Activated T-cell treated with anti-CD3 and anti-CD28 coated beads for 4 hours (primary cell): Measurements from ENCODE around the gene WHRN.

Experiments used
- DNase-seq: peaks from one replicate; pipeline ENCODE4 v3.0.0-alpha.2; 2020

Gene WHRN

GRCh38 chr9:114491430-114492003 is 13.8 kb downstream of the WHRN start:
- DNase-seq = no peak

GRCh38 chr9:114489928-114490327 is 15.3 kb downstream of the WHRN start:
- no peak for DNase-seq

DNA sequence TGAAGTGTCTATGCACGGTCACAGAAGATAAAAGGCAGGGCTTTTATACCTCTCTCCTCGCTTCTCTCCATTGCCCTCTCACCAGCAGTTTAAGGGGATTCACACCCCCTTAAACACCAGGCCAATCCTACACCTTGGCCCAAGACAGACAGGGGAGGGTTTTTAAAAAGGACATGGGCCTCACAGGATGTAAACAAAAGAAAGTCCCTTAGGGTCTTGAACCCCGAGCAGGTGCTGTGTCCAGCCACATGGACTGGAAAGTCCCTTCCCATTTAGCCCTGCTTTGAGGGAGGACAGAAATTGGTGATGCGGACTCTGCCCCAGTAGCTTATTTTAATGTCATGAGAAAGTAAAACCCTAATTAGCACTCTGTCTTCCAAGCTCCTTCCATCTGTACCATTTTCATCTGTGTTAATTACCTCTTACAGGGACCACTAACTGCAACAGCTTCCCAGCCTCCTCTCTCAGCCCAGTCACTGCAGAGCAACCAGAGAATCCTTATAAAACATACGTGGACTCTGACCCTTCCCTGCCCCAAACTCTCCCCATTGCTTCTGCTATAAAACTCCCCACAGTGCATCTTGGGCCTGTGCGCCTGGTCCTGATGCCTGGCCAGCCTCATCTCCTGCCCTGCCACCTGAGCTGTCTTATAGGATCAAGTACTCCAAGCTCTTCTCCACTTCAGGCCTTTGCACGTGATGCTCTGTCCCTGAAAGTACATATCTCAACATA is 16.7 kb downstream of the WHRN start:
- DNase-seq = no peak

DNA sequence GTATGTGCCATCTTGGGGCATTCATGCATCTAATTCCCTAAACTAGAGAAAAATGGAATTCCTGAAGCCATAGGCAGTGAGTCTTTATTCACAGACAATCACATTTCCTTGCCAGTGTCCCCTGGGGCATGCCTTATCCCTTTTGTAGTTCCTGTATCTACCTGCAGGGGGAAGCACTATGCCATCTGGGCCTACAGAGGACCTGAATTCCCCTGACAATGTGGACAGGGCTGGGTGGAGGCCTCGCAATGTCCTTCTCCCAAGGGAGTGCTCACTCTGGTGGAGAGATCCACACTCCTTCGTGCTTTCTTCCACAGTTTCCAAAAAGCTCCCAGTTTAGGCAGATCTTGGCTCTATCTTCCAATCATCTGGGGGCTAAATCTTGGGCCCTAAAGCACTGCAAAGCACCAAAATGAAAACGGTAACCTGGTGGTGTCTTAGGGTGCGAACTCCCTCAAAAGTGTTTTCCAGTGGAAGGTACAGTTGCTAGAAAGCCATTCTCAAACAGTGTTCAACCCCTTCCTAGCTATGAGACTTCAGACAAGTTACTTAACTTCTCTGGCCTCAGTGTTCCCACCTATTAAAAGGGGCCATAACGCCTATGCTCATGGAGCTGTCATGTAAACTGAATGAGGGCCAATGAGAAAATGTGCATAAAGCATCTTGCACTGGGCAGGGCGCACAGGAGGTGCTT is 17.5 kb downstream of the WHRN start:
- peak; percentile 57 for DNase-seq

- DNase-seq = no peak
Measured at GRCh38 chr9:114486205-114486963, 18.9 kb downstream of the WHRN start.

- DNase-seq = peak; percentile 28
Measured at GRCh38 chr9:114484854-114485443, 20.3 kb downstream of the WHRN start.

DNA sequence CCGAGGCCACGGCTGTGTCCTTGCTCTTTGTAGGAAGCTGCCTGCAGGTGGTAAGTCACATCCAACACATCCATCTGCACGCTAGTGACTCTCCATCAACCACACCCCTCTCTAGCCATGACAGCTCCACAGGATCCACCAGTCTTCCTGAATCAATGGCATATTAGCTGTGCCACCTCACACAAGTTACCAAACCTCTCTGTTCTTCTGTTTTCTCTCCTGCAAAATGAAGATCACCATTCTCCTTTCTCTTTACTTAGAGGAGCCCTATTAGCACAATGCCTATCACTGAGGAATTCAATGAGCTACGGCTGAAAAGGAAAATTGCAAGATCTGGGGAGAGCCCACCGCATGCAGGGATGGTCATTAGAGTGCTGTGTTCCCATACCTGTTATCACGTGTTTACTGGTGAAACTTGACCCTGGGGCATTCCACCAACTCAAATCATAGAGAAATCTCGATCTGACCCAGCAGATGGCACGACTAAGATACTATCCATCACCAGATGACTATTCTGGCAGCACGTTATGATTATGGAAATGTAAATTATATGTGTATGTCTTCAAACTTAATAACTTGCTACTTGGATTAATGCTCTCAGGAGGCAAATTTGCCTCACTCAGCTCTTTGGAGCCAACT is 20.9 kb downstream of the WHRN start:
- DNase-seq = no peak

GRCh38 chr9:114483499-114483898 is 21.8 kb downstream of the WHRN start:
- no peak for DNase-seq

DNA sequence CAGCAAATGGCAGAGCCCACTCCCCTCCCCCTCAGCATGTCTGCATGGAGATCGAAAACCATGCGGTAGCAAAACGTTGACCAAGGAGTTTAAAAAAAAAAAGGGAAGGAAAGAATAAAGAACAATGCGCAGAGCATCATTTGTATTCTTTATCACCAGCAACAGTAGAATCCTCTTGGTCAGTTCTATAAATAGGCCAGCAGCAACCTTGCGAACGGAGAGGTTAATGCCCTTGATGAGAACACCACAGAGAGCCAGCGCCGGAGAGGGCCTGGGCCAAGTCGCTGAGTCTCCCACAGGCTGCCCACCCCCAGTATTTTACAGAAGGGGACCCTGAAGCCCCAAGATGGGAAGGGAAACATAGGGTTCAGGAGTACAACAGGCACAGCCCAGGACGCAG is 22.7 kb downstream of the WHRN start:
- no peak for DNase-seq

DNA sequence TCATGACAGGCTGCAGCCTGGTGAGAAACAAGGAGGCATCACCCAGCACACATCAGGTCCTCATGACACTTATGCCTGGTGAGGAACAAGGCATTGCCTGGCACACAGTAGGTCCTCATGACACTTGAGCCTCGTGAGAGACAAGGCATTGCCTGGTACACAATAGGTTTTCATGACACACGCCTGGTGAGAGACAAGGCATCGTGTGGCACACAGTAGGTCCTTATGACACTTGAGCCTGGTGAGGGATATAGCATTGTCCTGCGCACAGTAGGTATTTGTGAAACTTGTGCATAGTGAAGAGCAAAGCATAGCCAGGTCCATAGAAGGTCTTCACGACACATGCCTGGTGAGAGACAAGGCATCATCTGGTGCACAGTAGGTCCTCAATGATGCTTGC is 23.5 kb downstream of the WHRN start:
- DNase-seq = no peak

DNA sequence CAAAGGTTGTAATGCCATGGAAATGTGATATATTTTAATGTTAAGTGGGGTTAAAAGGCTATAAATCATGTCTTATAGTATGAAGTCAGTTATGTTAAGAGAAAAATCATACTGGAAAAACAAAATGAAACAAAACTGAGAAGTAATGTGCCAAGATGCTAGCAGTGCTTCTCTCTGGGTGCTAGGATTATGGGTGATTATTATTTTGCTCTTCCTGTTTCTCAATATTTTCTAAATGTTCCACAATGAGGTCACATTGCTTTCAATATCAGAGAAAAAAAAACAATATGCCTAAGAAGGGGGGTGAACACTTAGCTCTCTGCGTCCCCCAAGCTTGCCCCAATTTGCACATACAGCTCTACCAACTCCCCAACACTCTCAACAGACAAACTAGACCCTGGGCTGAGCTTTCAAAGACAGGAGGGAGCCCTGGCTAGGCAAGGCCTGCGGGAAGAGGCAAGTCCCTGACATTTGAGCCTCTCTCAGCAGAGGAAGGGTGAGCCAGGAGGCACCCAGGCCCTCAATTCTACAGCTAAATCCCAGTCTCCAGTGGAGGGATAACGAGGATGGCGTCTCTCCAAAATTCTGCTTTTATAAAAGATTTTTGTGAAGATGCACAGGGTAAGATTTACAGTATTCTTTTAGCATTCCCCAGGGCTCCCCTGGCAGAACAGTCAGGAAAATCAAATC is 24.4 kb downstream of the WHRN start:
- DNase-seq = no peak

DNA sequence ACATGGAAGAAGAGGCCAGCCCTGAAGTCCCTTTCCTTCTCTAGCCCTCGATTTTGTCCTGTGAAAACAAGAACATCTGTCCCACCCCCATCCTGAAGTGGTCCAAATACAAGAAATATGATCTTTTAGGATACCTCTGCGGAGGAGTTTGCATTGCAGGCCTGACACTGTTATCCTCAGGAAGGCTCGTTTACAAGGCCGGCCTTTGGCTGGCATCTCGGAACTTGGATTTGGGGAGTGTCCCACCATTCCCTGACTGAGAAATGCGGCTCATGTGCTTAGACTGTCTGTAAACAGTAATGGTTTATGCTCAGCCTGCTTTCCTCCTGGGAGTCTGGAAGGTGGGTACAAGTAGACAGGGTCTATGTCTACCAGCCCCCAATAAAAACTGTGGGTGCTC is 26.4 kb downstream of the WHRN start:
- DNase-seq = no peak

- no peak for DNase-seq
Measured at GRCh38 chr9:114478459-114478858, 26.8 kb downstream of the WHRN start.

DNA sequence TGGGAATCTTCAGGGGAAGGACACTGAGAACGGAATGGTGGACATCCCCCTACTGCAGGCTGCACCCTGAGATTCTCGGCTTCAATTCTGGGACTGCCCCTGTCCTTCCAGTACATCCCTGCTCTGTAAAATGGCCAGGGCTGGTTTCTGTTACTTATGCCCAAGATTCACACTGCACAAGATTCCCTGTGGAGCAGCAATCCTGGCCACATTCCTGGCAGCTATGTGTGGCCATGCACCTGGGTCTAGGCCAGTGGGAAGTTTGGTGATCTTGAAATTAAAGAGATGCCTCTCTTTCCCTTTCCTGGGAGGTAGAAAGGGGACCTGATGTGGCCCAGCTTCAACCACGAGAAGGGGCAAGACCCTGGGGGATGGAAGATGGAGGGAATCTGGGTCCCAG is 27.6 kb downstream of the WHRN start:
- DNase-seq = no peak

DNA sequence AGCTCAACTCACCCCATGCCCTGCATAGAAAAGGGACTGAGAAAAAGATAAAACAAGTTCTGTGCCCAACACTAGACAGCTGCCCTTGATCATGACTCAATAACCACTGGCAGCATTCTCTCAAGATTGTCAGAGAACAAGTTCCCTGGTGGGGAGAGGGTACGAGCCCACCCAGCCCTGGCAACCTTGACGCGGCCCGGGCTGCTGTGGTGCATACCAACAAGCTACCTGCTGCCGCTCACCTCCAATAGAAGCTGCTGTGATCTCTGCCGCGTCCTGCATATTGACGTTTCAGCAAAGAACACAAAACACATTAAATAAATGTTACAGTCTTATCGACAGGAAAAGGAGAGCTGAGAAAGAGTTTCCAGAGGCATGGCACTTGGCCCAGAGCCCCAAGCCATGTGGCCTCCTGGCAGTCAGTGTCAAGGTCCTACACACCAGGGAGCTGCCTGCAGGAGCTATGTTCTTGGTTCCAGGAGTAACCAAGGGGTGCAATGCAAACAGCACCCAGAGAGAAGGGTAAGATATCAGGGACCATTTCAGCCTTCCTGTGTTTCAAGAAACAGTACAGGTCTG is 28.3 kb downstream of the WHRN start:
- no peak for DNase-seq

GRCh38 chr9:114475412-114476135 is 29.7 kb downstream of the WHRN start:
- DNase-seq = no peak

DNA sequence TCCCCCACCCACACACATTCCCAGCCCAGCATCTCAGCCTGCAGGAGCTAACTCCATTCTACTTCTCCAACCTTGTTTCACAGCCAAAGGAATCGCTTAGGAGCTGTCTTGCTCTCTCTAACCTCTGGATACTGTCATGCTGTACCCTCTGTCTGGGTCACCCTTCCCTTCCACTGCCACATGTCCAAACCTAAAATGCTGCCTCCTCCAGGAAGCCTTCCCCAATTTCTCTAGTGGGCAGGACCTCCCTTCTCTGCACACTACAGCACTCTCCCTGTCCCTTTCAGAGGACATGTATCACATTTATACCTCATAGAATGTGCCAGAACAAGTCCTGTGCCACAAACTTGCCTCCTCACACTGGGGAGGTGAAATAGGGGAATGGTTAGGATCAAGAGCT is 30.8 kb downstream of the WHRN start:
- no peak for DNase-seq

DNA sequence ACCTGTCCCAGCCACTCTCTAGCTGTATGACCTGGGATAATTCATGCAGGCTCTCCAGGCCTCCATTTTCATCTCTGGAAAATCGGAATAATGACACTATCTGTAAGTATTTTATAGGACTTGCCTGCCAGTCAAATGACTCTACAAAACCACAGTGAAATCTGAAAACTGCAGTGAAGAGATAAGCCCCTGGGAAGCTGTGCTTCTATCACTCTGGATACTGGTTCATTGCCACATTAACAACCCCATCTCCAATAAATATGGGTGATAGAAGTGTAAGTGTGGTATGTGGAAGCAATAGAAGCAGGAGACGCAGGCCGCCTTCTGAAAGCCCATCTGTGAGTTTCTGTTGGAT is 31.8 kb downstream of the WHRN start:
- no peak for DNase-seq

- no peak for DNase-seq
Measured at GRCh38 chr9:114472765-114473446, 32.4 kb downstream of the WHRN start.

- no peak for DNase-seq
Measured at GRCh38 chr9:114471157-114471556, 34.1 kb downstream of the WHRN start.
